NOMO-1 (cell line): Measurements from ENCODE around the gene NKX2-4.

ENCODE experiments used
- DNase-seq, 2 experiments: peaks; one replicate each; lab custom pipeline; 2025; ENCODE audit not compliant: unreplicated experiment in 2 of 2; lab: John Stamatoyannopoulos, UW

Gene NKX2-4

GRCh38 chr20:21364413-21364812 is 32.9 kb downstream of the NKX2-4 start:
- DNase-seq, result no peak

- DNase-seq, result peak; percentile 29 to 74
Observed at GRCh38 chr20:21361266-21361665, 36.1 kb downstream of the NKX2-4 start.

- DNase-seq, result peak in 1 of 2 experiments; percentile 52
Observed at GRCh38 chr20:21360705-21361104, 36.6 kb downstream of the NKX2-4 start.

- no peak for DNase-seq
Observed at GRCh38 chr20:21358737-21359136, 38.6 kb downstream of the NKX2-4 start.

- DNase-seq, result no peak
Observed at GRCh38 chr20:21357844-21358243, 39.5 kb downstream of the NKX2-4 start.

GRCh38 chr20:21356386-21356785 is 40.9 kb downstream of the NKX2-4 start:
- DNase-seq, result no peak

- no peak for DNase-seq
Observed at GRCh38 chr20:21355981-21356380, 41.3 kb downstream of the NKX2-4 start.

- no peak for DNase-seq
Observed at GRCh38 chr20:21353236-21353635, 44.1 kb downstream of the NKX2-4 start.

- DNase-seq, result no peak
Observed at GRCh38 chr20:21352703-21353102, 44.6 kb downstream of the NKX2-4 start.
